Activated naive CD4-positive, alpha-beta T cell treated with anti-CD3 and anti-CD28 coated beads for 36 hours (primary cell): ENCODE data around the gene PLPPR2. TPM values are rescaled to one million over a fixed set of nuclear protein-coding genes. Genes with fewer than 3 reads are reported as not detected.
"Not testable (repeated sequence)": the region's sequence is repeated elsewhere in the genome, so short reads cannot be mapped to it uniquely, and the experiment has no call there.

Experiments
- CTCF ChIA-PET: fragments of 350-600 bp; sonication (Branson Sonifier 250); formaldehyde crosslinking; loops from one replicate; lab custom pipeline; 2021; ENCODE audit warnings: antibody characterized with exemption; lab: Charles Lee
- DNase-seq: peaks from one replicate; pipeline ENCODE4 v3.0.0-alpha.2; 2020
- H3K27ac Mint-ChIP-seq: one replicate; pipeline ENCODE4 v1.8.0; 2021; ENCODE audit warnings: mild to moderate bottlenecking, mixed read lengths
- H3K27me3 Mint-ChIP-seq: one replicate; pipeline ENCODE4 v1.8.0; 2021; ENCODE audit warnings: low read depth, mixed read lengths
- H3K36me3 Mint-ChIP-seq: one replicate; pipeline ENCODE4 v1.8.0; 2021; ENCODE audit warnings: low read depth, mixed read lengths
- H3K4me1 Mint-ChIP-seq: one replicate; pipeline ENCODE4 v1.8.0; 2021; ENCODE audit warnings: low read depth, mixed read lengths
- H3K4me3 Mint-ChIP-seq: one replicate; pipeline ENCODE4 v1.8.0; 2021; ENCODE audit warnings: mild to moderate bottlenecking, moderate library complexity, mixed read lengths
- H3K9me3 Mint-ChIP-seq: one replicate; pipeline ENCODE4 v1.8.0; 2021; ENCODE audit warnings: mixed read lengths
- intact Hi-C: fragments of 100-400 bp; cut with micrococcal nuclease; formaldehyde crosslinking; loops from one replicate; pipeline ENCODE4 v1.15.1; 2023
- total RNA-seq, 2 experiments: library from RNA; stranded (reverse); gene quantifications; one replicate each; pipeline ENCODE4 v1.2.3, GENCODE V29; 2021

PLPPR2 gene
- total RNA-seq = 1 to 10 TPM; 2.6 to 2.8 TPM

GRCh38 chr19:11355160-11356073 lies at the start of gene PLPPR2:
PLPPR2 (plus strand) TSS chr19:11355432; CDS start chr19:11357674, 2,242 bp downstream.
- Mint-ChIP-seq H3K27ac (no peak within 1 kb of the TSS), H3K36me3 (no peaks in the 10 kb centered on the region), H3K4me1 (peaks cover 11% of the 10 kb centered on the region), H3K4me3 (peak within 1 kb of the TSS; percentile 69), H3K9me3 (no peaks in the 10 kb centered on the region), H3K27me3 (peaks cover 4% of the 10 kb centered on the region)
- CTCF ChIA-PET = no interaction called here
- intact Hi-C loops = loop anchor here (1.0 kb wide), 1 partner anchor 9 kb away; the partner anchor contains the start of genes CCDC159 and TMEM205
- DNase-seq = peak; percentile 87

GRCh38 chr19:11306337-11306736 lies 48.9 kb upstream of the PLPPR2 start:
- Mint-ChIP-seq H3K27ac (no peak overlapping the region), H3K36me3 (no peaks in the 10 kb centered on the region), H3K4me3 (no peak overlapping the region), H3K9me3 (no peaks in the 10 kb centered on the region), H3K4me1 (no peaks in the 10 kb centered on the region), H3K27me3 (no peaks in the 10 kb centered on the region)
- no peak for DNase-seq
- intact Hi-C loops = no loop called here
- CTCF ChIA-PET = no interaction called here

- peaks cover 12% of the 10 kb centered on the region for H3K27me3 Mint-ChIP-seq
- H3K27ac Mint-ChIP-seq, H3K9me3 Mint-ChIP-seq, H3K36me3 Mint-ChIP-seq, DNase-seq, H3K4me3 Mint-ChIP-seq: not testable (repeated sequence)
- H3K4me1 Mint-ChIP-seq = peaks cover 20% of the 10 kb centered on the region
- intact Hi-C loops = loop anchor here (5.0 kb wide), 1 partner anchor 63 kb away; no protein-coding TSS in a partner anchor
- CTCF ChIA-PET = interaction anchor here (0.7 to 1.4 kb wide), 2 partner anchors 62 to 78 kb away, joined by 3 read pairs; no protein-coding TSS in a partner anchor
Measured at GRCh38 chr19:11320278-11320995, 34.8 kb upstream of the PLPPR2 start.

GRCh38 chr19:11321191-11322126 lies 33.8 kb upstream of the PLPPR2 start:
- peaks cover 20% of the 10 kb centered on the region for H3K4me1 Mint-ChIP-seq
- H3K9me3 Mint-ChIP-seq = no peaks in the 10 kb centered on the region
- CTCF ChIA-PET = interaction anchor here (1.0 to 1.4 kb wide), 3 partner anchors 27 to 52 kb away, joined by 3 to 4 read pairs (median 4); no protein-coding TSS in a partner anchor
- H3K27me3 Mint-ChIP-seq = peaks cover 12% of the 10 kb centered on the region
- intact Hi-C loops = loop anchor here (5.0 kb wide), 1 partner anchor 64 kb away; no protein-coding TSS in a partner anchor
- H3K36me3 Mint-ChIP-seq = no peaks in the 10 kb centered on the region
- no peak overlapping the region for H3K27ac Mint-ChIP-seq
- H3K4me3 Mint-ChIP-seq = no peak overlapping the region
- peak; percentile 25 for DNase-seq

- no peak overlapping the region for H3K4me3 Mint-ChIP-seq
- peaks cover 20% of the 10 kb centered on the region for H3K4me1 Mint-ChIP-seq
- no peak overlapping the region for H3K27ac Mint-ChIP-seq
- DNase-seq = no peak
- no peaks in the 10 kb centered on the region for H3K9me3 Mint-ChIP-seq
- peaks cover 10% of the 10 kb centered on the region for H3K27me3 Mint-ChIP-seq
- CTCF ChIA-PET = interaction anchor here (1.0 to 1.4 kb wide), 3 partner anchors 28 to 51 kb away, joined by 3 to 4 read pairs (median 4); no protein-coding TSS in a partner anchor
- intact Hi-C loops = loop anchor here (5.0 kb wide), 1 partner anchor 65 kb away; no protein-coding TSS in a partner anchor
- H3K36me3 Mint-ChIP-seq = no peaks in the 10 kb centered on the region
Measured at GRCh38 chr19:11322269-11323024, 32.8 kb upstream of the PLPPR2 start.

GRCh38 chr19:11323601-11324078 lies 31.6 kb upstream of the PLPPR2 start:
- no peak for DNase-seq
- Mint-ChIP-seq H3K4me1 (peaks cover 20% of the 10 kb centered on the region), H3K27ac (peak overlapping the region; percentile 87), H3K36me3 (no peaks in the 10 kb centered on the region), H3K9me3 (no peaks in the 10 kb centered on the region), H3K27me3 (peaks cover 7% of the 10 kb centered on the region), H3K4me3 (peak overlapping the region; percentile 75)
- intact Hi-C loops = loop anchor here (1.0 to 5.0 kb wide), 5 partner anchors 15 to 182 kb away; partner anchors contain the start of genes RAB3D, SWSAP1 and ZNF653
- CTCF ChIA-PET = no interaction called here

GRCh38 chr19:11324079-11324661 lies 31.1 kb upstream of the PLPPR2 start:
- intact Hi-C loops = loop anchor here (1.0 to 5.0 kb wide), 5 partner anchors 15 to 181 kb away; partner anchors contain the start of genes RAB3D, SWSAP1 and ZNF653
- Mint-ChIP-seq H3K36me3 (no peaks in the 10 kb centered on the region), H3K27ac (peak overlapping the region; percentile 87), H3K4me3 (peak overlapping the region; percentile 75), H3K27me3 (peaks cover 7% of the 10 kb centered on the region), H3K9me3 (no peaks in the 10 kb centered on the region), H3K4me1 (peaks cover 20% of the 10 kb centered on the region)
- CTCF ChIA-PET = interaction anchor here (1.3 kb wide), 1 partner anchor 57 kb away, joined by 5 read pairs; no protein-coding TSS in a partner anchor
- DNase-seq = peak; percentile 85

- H3K4me3 Mint-ChIP-seq = peak overlapping the region; percentile 75
- DNase-seq = no peak
- H3K27ac Mint-ChIP-seq = peak overlapping the region; percentile 87
- no peaks in the 10 kb centered on the region for H3K9me3 Mint-ChIP-seq
- H3K36me3 Mint-ChIP-seq = no peaks in the 10 kb centered on the region
- H3K4me1 Mint-ChIP-seq = peaks cover 20% of the 10 kb centered on the region
- H3K27me3 Mint-ChIP-seq = peaks cover 7% of the 10 kb centered on the region
- intact Hi-C loops = loop anchor here (1.0 to 5.0 kb wide), 5 partner anchors 14 to 180 kb away; partner anchors contain the start of genes RAB3D, SWSAP1 and ZNF653
- CTCF ChIA-PET = interaction anchor here (0.6 to 1.3 kb wide), 2 partner anchors 56 to 1287 kb away, joined by 4 to 5 read pairs; no protein-coding TSS in a partner anchor
Measured at GRCh38 chr19:11324748-11325389, 30.4 kb upstream of the PLPPR2 start.

- Mint-ChIP-seq H3K4me1 (peaks cover 20% of the 10 kb centered on the region), H3K4me3 (no peak overlapping the region)
Measured at GRCh38 chr19:11325544-11325943, 29.7 kb upstream of the PLPPR2 start.

GRCh38 chr19:11330127-11330526 lies 25.1 kb upstream of the PLPPR2 start:
- no peaks in the 10 kb centered on the region for H3K27me3 Mint-ChIP-seq
- no peak for DNase-seq
- H3K4me3 Mint-ChIP-seq = no peak overlapping the region
- intact Hi-C loops = no loop called here
- H3K27ac Mint-ChIP-seq = no peak overlapping the region
- peaks cover 12% of the 10 kb centered on the region for H3K36me3 Mint-ChIP-seq
- CTCF ChIA-PET = no interaction called here
- no peaks in the 10 kb centered on the region for H3K4me1 Mint-ChIP-seq
- no peaks in the 10 kb centered on the region for H3K9me3 Mint-ChIP-seq

More at GRCh38 chr19:11325544-11325943, 29.7 kb upstream of the PLPPR2 start:
- peaks cover 7% of the 10 kb centered on the region for H3K27me3 Mint-ChIP-seq
- H3K27ac Mint-ChIP-seq = peak overlapping the region; percentile 18
- intact Hi-C loops = loop anchor here (2.0 kb wide), 2 partner anchors 13 to 49 kb away; partner anchors contain the start of genes RAB3D and SWSAP1
- no peak for DNase-seq
- H3K36me3 Mint-ChIP-seq = peaks cover 3% of the 10 kb centered on the region
- CTCF ChIA-PET = interaction anchor here (0.6 to 1.3 kb wide), 2 partner anchors 55 to 1287 kb away, joined by 4 to 5 read pairs; no protein-coding TSS in a partner anchor
- H3K9me3 Mint-ChIP-seq = no peaks in the 10 kb centered on the region
